Fibroblast of the aortic adventitia (primary cell): ENCODE results near the gene ANAPC7. TPM values are rescaled to one million over a fixed set of nuclear protein-coding genes. Genes with fewer than 3 reads are reported as not detected.
"Not testable (repeated sequence)": the region's sequence is repeated elsewhere in the genome, so short reads cannot be mapped to it uniquely, and the experiment has no call there.

Source experiments
- DNase-seq: peaks from one replicate; pipeline ENCODE4 v3.0.0-alpha.2; 2010; ENCODE audit warnings: low read depth
- H3K4me3 ChIP-seq: 2 replicates; pipeline ENCODE4 v1.5.1; 2011; ENCODE audit warnings: low read depth, mild to moderate bottlenecking, control low read depth, low read length, moderate library complexity
- total RNA-seq: library from RNA; depleted of rRNA; stranded (reverse); fragments of >200 nt; gene quantifications from 2 replicates; pipeline ENCODE4 v1.2.3, GENCODE V29; 2012; ENCODE audit warnings: low replicate concordance
- TF ChIP-seq, protein P1 (sequence below): IDR thresholded peaks from 2 replicates; pipeline ENCODE4 v1.5.1; 2011; ENCODE audit warnings: mild to moderate bottlenecking, low read length, control low read depth, inconsistent platforms; ENCODE audit not compliant: insufficient read depth

ANAPC7 gene
- total RNA-seq, 1 donor: 41.0 TPM

DNA sequence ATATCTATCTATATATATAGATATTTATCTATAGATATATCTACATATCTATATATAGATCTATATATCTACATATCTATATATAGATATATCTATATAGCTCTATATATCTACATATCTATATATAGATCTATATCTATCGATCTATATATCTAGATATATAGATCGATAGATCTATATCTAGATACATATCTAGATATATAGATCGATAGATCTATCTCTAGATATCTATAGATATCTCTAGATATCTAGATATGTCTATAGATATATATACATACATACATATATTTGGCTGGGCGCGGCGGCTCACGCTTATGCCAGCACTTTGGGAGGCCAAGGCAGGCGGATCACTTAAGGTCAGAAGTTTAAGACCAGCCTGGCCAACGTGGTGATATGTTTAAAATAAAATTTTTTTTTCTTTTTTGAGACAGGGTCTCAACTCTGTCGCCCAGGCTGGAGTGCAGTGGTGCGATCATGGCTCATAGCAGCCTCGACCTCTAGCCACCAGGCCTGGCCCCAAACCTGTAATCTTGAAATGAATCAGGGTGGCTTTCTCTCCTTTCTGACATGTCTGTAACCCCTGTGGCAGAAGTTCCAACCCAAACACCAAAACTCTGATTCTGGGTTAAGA is 28.6 kb upstream of the ANAPC7 start:
- TF ChIP-seq, protein P1, sequence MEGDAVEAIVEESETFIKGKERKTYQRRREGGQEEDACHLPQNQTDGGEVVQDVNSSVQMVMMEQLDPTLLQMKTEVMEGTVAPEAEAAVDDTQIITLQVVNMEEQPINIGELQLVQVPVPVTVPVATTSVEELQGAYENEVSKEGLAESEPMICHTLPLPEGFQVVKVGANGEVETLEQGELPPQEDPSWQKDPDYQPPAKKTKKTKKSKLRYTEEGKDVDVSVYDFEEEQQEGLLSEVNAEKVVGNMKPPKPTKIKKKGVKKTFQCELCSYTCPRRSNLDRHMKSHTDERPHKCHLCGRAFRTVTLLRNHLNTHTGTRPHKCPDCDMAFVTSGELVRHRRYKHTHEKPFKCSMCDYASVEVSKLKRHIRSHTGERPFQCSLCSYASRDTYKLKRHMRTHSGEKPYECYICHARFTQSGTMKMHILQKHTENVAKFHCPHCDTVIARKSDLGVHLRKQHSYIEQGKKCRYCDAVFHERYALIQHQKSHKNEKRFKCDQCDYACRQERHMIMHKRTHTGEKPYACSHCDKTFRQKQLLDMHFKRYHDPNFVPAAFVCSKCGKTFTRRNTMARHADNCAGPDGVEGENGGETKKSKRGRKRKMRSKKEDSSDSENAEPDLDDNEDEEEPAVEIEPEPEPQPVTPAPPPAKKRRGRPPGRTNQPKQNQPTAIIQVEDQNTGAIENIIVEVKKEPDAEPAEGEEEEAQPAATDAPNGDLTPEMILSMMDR: no peak
- no peak for DNase-seq
- no peak overlapping the region for H3K4me3 ChIP-seq

GRCh38 chr12:110429676-110430075 is 26.2 kb upstream of the ANAPC7 start:
- DNase-seq: not testable (repeated sequence)

DNA sequence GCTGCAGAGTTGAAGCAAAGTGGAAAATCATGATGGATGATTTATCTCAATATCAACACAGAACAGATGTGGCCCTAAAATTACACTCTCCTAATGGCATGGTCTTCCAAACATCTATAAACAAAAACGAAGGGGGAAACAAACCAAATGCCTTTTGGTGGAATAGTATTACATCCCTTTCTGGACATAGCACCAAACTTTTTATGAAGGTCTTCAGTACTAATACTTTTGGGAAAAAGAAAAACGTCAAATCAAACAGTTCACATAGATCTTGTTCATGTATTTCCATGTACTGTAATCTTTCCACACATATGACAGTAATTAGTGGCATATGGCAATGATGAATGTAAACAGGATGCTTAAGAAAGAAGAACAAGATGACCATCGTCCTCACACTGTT is 22.9 kb upstream of the ANAPC7 start:
- no peak overlapping the region for H3K4me3 ChIP-seq
- DNase-seq: no peak
- TF ChIP-seq, protein P1: no peak

More at GRCh38 chr12:110429676-110430075, 26.2 kb upstream of the ANAPC7 start:
- H3K4me3 ChIP-seq: not testable (repeated sequence)

DNA sequence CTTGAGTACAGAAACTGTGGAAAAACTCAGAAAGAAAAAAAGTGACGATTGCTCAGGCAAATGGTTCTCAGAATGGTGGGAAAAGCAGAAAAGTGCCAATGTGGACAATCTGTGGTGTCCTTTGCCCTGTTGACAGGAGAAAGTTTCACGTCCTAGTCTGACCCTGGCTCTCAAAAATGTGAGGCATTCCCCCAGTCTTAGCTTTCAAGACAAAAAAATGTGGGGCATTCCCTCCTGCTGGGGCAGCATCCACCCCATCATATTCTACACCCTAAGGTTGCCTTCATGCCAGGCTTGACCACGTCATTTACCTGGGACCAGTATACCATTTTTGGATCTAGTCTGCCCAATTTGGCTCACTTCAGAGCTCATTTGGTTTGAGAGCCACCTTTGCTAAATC is 20.7 kb upstream of the ANAPC7 start:
- DNase-seq: no peak
- TF ChIP-seq, protein P1: no peak
- H3K4me3 ChIP-seq: no peak overlapping the region

DNA sequence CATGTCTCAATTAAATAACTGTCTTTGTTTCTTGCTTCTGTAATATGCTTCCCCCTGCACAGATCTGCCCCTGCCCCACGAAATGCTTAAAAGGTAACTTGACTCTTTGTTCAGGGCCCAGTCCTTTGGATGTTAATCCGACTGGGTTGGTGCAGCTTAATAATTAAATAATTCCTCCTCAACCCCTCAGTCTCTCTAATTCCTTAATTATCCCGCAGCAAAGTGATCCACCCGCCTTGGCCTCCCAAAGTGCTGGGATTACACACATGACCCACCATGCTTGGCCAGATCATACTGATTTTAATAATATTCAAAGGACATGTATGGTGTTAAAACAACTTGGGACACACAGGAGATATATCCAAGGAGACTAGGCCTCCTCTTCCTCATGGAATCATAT is 18.2 kb upstream of the ANAPC7 start:
- DNase-seq: no peak
- TF ChIP-seq, protein P1: no peak
- H3K4me3 ChIP-seq: no peak overlapping the region

DNA sequence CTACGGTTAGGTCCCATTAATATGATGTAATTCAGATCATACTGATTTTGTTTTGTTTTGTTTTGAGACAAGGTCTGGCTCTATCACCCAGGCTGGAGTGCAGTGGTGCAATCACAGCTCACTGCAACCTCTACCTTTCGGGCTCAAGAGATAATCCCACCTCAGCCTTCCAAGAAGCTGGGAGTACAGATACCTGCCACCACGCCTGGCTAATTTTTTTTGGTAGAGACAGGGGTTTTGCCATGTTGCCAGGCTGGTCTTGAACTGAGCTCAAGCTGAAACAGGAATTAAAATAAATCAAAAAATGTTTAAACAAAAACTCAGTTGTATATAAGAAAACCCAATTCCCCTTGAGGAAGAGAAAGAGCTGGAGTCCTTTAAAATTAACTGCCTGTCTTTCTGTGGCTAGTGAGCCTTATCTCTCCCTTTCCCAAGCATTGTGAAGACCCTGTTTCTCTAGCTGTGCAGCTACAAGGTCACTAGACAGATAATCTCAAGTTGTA is 17.7 kb upstream of the ANAPC7 start:
- TF ChIP-seq, protein P1: no peak
- DNase-seq: no peak
- H3K4me3 ChIP-seq: no peak overlapping the region

DNA sequence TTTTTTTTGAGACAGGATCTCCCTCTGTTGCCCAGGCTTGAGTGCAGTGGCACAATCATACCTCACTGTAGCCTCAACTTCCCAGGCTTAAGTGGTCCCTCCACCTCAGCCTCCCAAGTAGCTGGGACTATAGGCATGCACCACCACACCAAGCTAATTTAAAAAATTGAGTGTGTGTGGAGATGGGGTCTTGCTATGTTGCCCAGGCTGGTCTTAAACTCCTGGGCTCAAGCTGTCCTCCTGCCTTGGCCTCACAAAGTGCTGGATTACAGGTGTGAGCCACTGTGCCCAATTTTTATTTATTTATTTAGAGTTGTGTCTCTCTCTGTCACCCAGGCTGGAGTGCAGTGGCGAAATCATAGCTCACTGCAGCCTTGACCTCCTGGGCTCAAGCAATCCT is 17.1 kb upstream of the ANAPC7 start:
- DNase-seq, H3K4me3 ChIP-seq: not testable (repeated sequence)

- DNase-seq, H3K4me3 ChIP-seq: not testable (repeated sequence)
Measured at GRCh38 chr12:110417113-110417512, 13.6 kb upstream of the ANAPC7 start.

DNA sequence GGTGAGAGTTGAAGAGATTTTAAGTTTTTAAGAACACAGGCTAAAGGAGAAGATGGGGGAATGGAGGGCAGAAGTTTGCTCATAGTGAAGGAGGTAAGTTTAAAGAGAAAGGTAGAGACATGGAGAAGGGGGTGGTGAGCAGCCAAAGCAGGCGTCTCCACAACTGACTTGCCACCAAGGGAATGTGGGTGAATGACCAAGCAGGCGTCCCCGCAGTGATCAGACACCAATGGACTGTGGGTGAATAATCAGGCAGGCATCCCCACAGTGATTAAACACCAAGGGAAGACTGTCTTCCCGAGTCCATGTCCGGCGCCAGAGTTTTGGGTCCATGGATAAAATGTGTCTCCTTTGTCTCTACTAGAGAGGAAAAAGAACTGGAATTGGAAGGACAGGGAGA is 6.6 kb upstream of the ANAPC7 start:
- DNase-seq: not testable (repeated sequence)

GRCh38 chr12:110405126-110405662 is 1.7 kb upstream of the ANAPC7 start:
- not testable (repeated sequence) for DNase-seq, H3K4me3 ChIP-seq

More for the DNA sequence above, 6.6 kb upstream of the ANAPC7 start:
- H3K4me3 ChIP-seq: not testable (repeated sequence)
